ENCODE data around the gene EXTL2.

DNA sequence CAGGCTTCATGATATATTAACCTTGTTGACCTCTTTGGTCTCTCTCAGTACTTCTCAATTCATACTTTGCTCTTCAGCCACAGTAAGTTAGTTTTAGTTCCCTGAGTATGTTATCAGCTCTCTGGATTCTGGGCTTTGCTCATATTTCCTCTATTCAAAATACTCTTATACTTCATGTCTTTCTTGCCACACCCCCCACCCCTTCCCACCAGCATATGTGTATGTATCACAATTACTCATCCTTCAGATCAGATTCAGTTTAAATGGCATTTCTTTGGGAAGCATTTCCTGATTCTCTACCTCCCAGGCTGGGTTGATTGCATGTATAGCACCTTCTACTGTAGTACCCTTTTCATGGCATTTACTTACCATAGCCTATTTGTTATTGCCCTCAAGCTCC lies 29.6 kb upstream of the EXTL2 start:
- TF ChIP-seq EZH2 (IDR thresholded peaks at IDR 0.05; ENCODE audit: insufficient read depth, poor library complexity, severe bottlenecking) (no peak), EZH2phosphoT487 (IDR thresholded peaks at IDR 0.05; ENCODE audit: insufficient read depth, low read depth) (no peak)
